ENCODE measurements around the gene PRAMEF10.
"Not testable (repeated sequence)": the region's sequence is repeated elsewhere in the genome, so short reads cannot be mapped to it uniquely, and the experiment has no call there.

PRAMEF10 gene, protein sequence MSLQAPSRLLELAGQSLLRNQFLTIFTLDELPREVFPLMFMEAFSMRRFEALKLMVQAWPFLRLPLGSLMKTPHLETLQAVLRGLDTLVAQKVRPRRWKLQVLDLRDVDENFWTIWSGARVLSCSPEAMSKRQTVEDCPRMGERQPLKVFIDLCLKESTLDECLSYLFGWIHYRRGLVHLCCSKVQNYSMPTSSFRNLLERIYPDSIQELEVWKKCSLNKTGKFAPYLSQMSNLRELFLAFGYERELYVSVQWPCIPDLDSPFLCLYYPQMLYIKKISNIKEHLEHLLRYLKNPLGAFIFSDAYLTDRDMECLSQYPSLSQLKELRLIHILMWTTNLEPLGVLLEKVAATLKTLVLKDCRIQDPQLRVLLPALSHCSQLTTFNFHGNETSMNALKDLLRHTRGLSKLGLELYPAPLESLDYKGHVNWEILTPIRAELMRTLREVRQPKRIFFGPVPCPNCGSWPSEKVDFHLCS

DNA sequence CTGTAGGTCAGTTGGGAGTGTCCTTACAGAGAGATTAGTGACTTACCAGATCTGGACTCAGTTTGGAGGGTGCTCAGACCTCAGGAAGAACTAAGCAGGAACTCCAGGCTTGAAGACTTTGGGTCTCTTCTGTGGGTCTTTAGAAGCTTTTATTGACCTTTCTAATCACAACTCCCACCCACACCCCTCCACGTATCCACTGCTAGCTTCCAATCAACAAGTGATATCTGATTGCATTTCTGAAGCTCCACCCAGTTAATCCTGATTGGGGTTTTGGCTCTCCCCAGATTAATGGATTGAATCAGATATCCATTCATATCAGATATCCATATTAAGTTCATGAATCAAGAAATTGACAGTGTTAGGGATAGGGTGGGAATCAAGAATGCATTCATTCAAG lies at the start of gene PRAMEF10:
PRAMEF10 (minus strand) TSS at position 101 of the 400 bp plus-strand sequence. CDS start 2,423 bp downstream, outside the sequence.
- not testable (repeated sequence) for DNase-seq (ENCODE audit: low read depth)

DNA sequence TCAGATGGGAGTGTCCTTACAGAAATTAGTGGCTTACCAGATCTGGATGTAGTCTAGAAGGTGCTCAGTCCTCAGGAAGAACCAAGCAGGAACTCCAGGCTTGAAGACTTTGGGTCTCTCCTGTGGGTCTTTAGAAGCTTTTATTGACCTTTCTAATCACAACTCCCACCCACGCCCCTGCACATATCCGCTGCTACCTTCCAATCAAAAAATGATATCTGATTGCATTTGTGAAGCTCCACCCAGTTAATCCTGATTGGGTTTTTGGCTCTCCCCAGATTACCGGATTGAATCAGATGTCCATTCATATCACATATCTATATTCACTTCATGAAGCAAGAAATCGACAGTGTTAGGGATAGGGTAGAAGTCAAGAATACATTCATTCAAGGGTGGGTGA lies 49.4 kb upstream of the PRAMEF10 start, which contains the start of gene PRAMEF6:
PRAMEF6 (minus strand) TSS at position 101 of the 400 bp plus-strand sequence. CDS start 5,062 bp downstream, outside the sequence.
- not testable (repeated sequence) for DNase-seq (ENCODE audit: low read depth)

DNA sequence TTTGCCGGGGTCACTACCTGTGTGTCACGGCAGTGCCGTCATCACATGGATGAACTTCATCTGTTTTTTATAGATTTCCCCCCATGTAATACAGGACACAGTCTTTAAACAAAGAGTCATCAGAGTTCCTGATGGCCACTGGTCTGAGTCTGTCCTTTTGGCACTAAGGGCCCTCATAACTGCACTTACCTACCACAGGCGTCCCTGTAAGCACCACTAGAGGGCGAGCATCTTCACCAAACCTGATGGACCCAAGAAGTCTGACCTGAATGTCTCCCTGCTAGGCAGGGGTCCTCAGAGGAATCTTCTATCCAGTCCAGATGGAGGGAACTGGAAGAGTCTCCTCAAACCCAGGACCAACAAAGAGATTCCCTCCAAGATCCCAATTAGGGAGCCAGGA lies 26.3 kb upstream of the PRAMEF10 start:
- DNase-seq (ENCODE audit: low read depth), result not testable (repeated sequence)

DNA sequence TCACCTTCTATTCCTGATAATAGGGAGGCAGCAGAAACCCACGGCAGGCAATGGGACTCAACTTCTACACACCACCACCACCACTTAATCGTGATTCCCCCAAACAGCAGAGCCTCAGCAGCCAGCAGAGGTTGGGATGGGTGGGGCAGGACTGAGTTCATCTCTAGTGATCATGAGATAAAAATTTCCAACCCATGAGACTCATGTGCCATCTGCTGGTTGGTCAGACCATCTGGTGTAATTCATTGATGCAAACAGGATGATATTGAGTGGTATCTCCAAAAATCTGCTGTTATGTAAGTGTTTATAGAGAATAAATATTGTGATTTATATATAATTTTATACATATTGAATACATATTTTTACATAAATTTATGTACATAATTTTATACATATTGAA lies 23.7 kb upstream of the PRAMEF10 start:
- DNase-seq (ENCODE audit: low read depth), result not testable (repeated sequence)

DNA sequence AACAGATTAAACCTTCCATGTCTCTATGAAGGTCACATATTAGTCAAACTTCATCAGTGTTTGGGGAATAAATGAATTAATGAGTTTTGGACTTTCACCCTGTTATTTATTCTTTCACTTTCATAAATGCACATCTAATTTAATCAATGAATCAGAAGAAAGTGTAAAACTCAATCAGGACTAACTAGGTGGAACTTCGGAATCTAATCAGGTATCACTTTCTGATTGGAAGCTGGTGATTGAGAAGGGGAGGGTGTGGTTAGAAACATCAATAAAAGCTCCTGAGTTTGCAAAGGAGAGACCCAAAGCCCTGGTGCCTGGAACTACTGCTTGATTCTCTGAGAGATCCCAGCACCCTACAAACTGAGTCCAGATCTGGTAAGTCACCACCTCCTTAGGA lies 18.2 kb upstream of the PRAMEF10 start, which contains the start of gene PRAMEF7:
PRAMEF7 (plus strand) TSS at position 301 of the 400 bp plus-strand sequence. CDS start 1,083 bp downstream, outside the sequence.
- not testable (repeated sequence) for DNase-seq (ENCODE audit: low read depth)

DNA sequence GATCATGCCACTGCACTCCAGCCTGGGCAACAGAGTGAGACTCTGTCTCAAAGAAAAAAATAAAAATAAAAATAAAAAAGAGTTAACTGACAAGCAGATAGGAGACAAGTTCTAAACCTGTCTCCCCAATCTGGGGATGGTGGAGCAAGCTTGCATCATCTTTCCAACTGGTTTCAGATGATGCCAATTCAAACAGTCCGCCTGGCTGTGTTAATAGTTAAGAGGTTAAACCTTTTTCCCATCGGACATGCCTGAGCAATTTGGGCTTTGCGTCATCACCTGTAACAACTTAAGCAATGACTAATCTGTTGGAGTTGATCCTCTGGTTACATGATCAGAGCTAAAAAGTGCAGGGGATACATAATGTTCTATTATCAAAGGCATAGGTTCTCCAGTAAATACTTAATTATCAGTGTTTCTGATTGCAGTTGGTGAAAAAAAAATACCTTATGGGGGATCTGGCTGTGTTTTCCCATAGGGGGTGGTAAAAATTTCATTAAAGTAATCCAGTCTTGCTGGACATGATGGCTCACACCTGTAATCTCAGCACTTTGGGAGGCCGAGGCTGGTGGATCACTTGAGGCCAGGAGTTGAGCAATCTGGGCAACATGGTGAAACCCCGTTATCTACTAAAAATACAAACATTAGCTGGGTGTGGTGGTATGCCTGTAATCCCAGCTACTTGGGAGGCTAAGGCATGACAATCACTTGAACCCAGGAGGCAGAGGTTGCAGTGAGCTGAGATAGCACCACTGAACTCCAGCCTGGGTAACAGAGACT lies 5.9 kb upstream of the PRAMEF10 start:
- not testable (repeated sequence) for DNase-seq (ENCODE audit: low read depth)

DNA sequence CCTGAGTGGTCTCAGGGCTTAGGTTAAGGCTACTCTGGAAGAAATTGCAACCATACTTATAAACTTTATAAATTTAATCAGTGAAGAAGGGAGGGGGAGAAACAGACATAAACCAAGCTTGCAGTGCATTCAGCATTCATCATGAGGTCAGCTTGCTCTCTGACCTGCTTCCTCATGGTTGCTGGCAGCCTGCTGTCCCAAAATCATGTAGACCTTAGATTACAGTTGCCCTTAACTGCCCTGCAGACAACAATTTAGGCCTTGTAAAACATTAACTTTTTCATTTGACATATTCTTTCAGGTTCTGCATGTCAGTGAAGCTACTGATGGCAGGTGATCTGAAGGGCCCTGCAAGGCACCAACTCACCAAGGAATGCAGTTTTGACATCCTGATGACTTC lies 1.1 kb upstream of the PRAMEF10 start:
- DNase-seq (ENCODE audit: low read depth), result not testable (repeated sequence)

DNA sequence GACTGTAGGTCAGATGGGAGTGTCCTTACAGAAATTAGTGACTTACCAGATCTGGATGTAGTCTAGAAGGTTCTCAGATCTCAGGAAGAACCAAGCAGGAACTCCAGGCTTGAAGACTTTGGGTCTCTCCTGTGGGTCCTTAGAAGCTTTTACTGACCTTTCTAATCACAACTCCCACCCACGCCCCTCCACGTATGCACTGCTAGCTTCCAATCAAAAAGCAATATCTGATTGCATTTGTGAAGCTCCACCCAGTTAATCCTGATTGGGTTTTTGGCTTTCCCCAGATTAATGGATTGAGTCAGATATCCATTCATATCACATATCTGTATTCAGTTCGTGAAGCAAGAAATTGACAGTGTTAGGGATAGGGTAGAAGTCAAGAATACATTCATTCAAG lies 12.0 kb downstream of the PRAMEF10 start, which contains the start of gene PRAMEF4:
PRAMEF4 (minus strand) TSS at position 101 of the 400 bp plus-strand sequence. CDS start 2,807 bp downstream, outside the sequence.
- DNase-seq (ENCODE audit: low read depth), result not testable (repeated sequence)

DNA sequence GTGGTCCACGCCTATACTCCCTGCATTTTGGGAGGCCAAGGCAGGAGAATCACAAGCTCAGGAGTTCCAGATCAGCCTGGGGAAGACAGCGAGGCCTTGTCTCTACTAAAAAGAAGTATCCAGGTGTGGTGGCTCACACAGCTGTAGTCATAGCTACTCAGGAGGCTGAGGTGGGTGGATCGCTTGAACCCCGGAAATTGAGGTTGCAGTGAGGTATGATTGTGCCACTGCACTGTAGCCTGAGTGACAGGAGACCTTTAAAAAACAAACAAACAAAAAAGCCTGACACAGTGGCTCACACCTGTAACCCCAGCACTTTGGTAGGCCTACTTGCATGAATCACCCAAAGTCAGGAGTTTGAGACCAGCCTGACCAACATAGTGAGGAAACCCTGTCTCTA lies 19.6 kb downstream of the PRAMEF10 start:
- not testable (repeated sequence) for DNase-seq (ENCODE audit: low read depth)

DNA sequence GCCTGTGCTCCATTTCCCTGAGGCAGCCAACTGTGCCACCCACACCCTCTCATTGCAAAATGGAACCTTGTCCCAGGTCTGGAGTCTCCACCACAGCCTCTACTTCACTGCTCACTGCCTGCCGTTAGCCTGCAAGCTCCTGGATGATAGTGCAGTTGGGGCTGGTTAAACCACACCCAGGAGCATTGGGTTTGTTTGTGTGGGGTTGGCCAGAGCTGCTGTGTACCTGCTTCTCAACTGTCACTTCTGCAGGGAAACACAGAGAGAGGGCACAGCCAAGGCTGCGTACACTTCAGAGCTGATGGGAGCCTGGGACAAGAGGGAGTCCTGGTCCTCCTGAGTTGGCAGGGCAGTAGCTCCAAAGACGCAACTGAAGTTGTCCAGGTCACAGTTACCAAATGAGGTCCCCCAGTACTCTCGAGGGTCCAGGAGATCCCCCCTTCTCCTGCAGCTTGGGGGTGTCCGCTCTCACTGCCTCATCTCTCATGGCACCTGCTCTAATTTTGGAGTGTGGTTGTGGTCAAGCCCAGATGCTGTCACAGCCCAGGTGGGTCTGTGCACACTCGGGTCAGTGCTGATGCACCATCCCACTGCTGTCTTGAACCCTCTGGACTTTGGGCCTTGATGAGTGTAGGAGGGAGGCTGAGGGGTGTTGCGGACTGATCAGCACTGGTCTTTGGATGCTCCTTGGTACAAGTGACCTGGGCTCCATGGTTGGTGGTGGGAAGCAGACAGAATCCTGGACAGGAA lies 34.8 kb downstream of the PRAMEF10 start:
- not testable (repeated sequence) for DNase-seq (ENCODE audit: low read depth)

DNA sequence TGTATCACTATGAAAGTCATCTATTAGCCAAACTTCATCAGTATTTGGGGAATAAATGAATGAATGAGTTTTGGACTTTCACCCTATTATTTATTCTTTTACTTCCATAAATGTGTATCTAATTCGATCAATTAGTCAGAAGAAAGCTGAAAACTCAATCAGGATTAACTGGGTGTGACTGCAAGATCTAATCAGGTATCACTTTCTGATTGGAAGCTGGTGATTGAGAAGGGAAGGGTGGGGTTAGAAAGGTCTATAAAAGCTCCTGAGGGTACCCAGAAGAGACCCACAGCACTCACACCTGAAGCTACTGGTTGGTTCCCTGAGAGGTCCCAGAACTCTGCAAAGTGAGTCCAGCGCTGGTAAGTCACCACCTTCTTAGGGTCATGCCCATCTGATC lies 41.3 kb downstream of the PRAMEF10 start, which contains the start of gene PRAMEF2:
PRAMEF2 (plus strand) TSS at position 301 of the 400 bp plus-strand sequence. CDS start 1,924 bp downstream, outside the sequence.
- DNase-seq (ENCODE audit: low read depth), result not testable (repeated sequence)

DNA sequence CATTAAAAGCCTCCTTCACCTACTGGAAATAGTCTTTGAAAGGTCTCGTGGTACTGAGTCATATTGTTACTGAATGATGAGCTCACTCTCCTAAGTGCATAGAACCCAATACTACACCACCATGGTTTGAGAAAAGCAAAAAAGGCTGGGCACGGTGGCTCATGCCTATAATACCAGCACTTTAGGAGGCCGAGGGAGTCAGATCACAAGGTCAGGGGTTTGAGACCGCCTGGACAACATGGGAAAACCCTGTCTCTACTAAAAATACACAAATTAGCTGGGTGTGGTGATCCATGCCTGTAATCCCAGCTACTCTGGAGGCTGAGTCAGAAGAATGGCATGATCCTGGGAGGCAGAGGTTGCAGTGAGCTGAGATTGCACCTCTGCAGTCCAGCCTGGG lies 46.3 kb downstream of the PRAMEF10 start:
- no peak for DNase-seq (ENCODE audit: low read depth)

DNA sequence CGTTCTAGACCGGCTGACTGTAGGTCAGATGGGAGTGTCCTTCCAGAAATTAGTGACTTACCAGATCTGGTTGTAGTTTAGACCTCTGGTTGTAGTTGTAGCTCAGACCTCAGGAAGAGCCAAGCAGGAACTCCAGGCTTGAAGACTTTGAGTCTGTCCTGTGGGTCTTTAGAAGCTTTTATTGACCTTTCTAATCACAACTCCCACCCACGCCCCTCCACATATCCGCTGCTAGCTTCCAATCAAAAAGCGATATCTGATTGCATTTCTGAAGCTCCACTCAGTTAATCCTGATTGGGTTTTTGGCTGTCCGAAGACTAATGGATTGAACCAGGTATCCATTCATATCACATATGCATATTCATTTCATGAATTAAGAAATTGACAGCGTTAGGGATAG lies 49.5 kb downstream of the PRAMEF10 start, which contains the start of gene HNRNPCL1:
HNRNPCL1 (minus strand) TSS at position 101 of the 400 bp plus-strand sequence. CDS start 431 bp downstream, outside the sequence.
- not testable (repeated sequence) for DNase-seq (ENCODE audit: low read depth)
